ENCODE data around the gene DLL1. TPM values are rescaled to one million over a fixed set of nuclear protein-coding genes. Genes with fewer than 3 reads are reported as not detected.

DLL1 gene
- total RNA-seq, 4 donors from 2014 or later: 1.8 to 3.7 (median 3.3) TPM

- no peaks in the 10 kb centered on the region for H3K9me3 ChIP-seq
- in situ Hi-C loops (cut with MboI; ENCODE audit: low sequenced_read_pairs in 4 of 4) (no loop called here), intact Hi-C loops (cut with DNase I; ENCODE audit: low total_unique reads) (no loop called here)
- no peaks in the 10 kb centered on the region for H3K27me3 ChIP-seq
- DNase-seq (no peak), ATAC-seq (no peak)
- H3K36me3 ChIP-seq: no peaks in the 10 kb centered on the region
- H3K27ac ChIP-seq: no peak overlapping the region
- no peak overlapping the region for H3K4me3 ChIP-seq
- TF ChIP-seq POLR2A (IDR thresholded peaks at IDR 0.05) (no peak), CTCF (IDR thresholded peaks at IDR 0.05 in 4 of 5, conservative IDR thresholded peaks at IDR 0.05 in 1 of 5) (no peak)
- no peaks in the 10 kb centered on the region for H3K4me1 ChIP-seq
Measured at GRCh38 chr6:170237999-170238740, 52.7 kb downstream of the DLL1 start.

GRCh38 chr6:170236131-170236836 lies 54.6 kb downstream of the DLL1 start:
- intact Hi-C loops (cut with DNase I; ENCODE audit: low total_unique reads): no loop called here
- TF ChIP-seq POLR2A (IDR thresholded peaks at IDR 0.05) (no peak), CTCF (IDR thresholded peaks at IDR 0.05 in 4 of 5, conservative IDR thresholded peaks at IDR 0.05 in 1 of 5) (no peak)
- no peaks in the 10 kb centered on the region for H3K36me3 ChIP-seq
- no peak overlapping the region for H3K27ac ChIP-seq
- no peak overlapping the region for H3K4me3 ChIP-seq
- no peaks in the 10 kb centered on the region for H3K9me3 ChIP-seq
- ATAC-seq (no peak), DNase-seq (no peak)
- in situ Hi-C loops (cut with MboI; ENCODE audit: low sequenced_read_pairs in 4 of 4): no loop called here
- no peaks in the 10 kb centered on the region for H3K4me1 ChIP-seq
- H3K27me3 ChIP-seq: no peaks in the 10 kb centered on the region

GRCh38 chr6:170235391-170236125 lies 55.3 kb downstream of the DLL1 start:
- intact Hi-C loops (cut with DNase I; ENCODE audit: low total_unique reads) (no loop called here), in situ Hi-C loops (cut with MboI; ENCODE audit: low sequenced_read_pairs in 4 of 4) (no loop called here)
- Histone ChIP-seq H3K27ac (no peak overlapping the region), H3K4me1 (peaks cover 5% of the 10 kb centered on the region in 2 donors), H3K9me3 (no peaks in the 10 kb centered on the region), H3K36me3 (no peaks in the 10 kb centered on the region), H3K27me3 (no peaks in the 10 kb centered on the region), H3K4me3 (no peak overlapping the region)
- ATAC-seq (no peak), DNase-seq (no peak)
- TF ChIP-seq POLR2A (IDR thresholded peaks at IDR 0.05): no peak
- TF ChIP-seq CTCF (IDR thresholded peaks at IDR 0.05 in 4 of 5, conservative IDR thresholded peaks at IDR 0.05 in 1 of 5): no peak

GRCh38 chr6:170234419-170234818 lies 56.5 kb downstream of the DLL1 start:
- no peaks in the 10 kb centered on the region for H3K9me3 ChIP-seq
- no peaks in the 10 kb centered on the region for H3K27me3 ChIP-seq
- no peak for ATAC-seq
- in situ Hi-C loops (cut with MboI; ENCODE audit: low sequenced_read_pairs in 4 of 4): no loop called here
- H3K4me3 ChIP-seq: no peak overlapping the region
- intact Hi-C loops (cut with DNase I; ENCODE audit: low total_unique reads): no loop called here
- peaks cover 14 to 16% of the 10 kb centered on the region in 2 donors for H3K4me1 ChIP-seq
- TF ChIP-seq CTCF (IDR thresholded peaks at IDR 0.05 in 4 of 5, conservative IDR thresholded peaks at IDR 0.05 in 1 of 5): no peak
- TF ChIP-seq POLR2A (IDR thresholded peaks at IDR 0.05): no peak
- DNase-seq: no peak
- no peak overlapping the region for H3K27ac ChIP-seq
- no peaks in the 10 kb centered on the region for H3K36me3 ChIP-seq

Measured in gastrocnemius medialis (tissue), 4 donors.